Osteocyte (in vitro differentiated cells): ENCODE data around the gene FBXL7. TPM values are rescaled to one million over a fixed set of nuclear protein-coding genes. Genes with fewer than 3 reads are reported as not detected.

Source experiments
- DNase-seq: peaks from one replicate; pipeline ENCODE4 v3.0.0; 2021; ENCODE audit warnings: mixed read lengths; ENCODE audit not compliant: unreplicated experiment; ENCODE audit errors: extremely low spot score
- H3K27ac Mint-ChIP-seq: one replicate; pipeline ENCODE4 v1.8.0; 2021; ENCODE audit warnings: mild to moderate bottlenecking, mixed read lengths; ENCODE audit not compliant: unreplicated experiment
- H3K27me3 Mint-ChIP-seq: one replicate; pipeline ENCODE4 v1.8.0; 2021; ENCODE audit warnings: mixed read lengths; ENCODE audit not compliant: unreplicated experiment
- H3K36me3 Mint-ChIP-seq: one replicate; pipeline ENCODE4 v1.8.0; 2021; ENCODE audit warnings: mixed read lengths; ENCODE audit not compliant: unreplicated experiment
- H3K4me1 Mint-ChIP-seq: one replicate; pipeline ENCODE4 v1.8.0; 2021; ENCODE audit warnings: mixed read lengths; ENCODE audit not compliant: unreplicated experiment
- H3K4me3 Mint-ChIP-seq: one replicate; pipeline ENCODE4 v1.8.0; 2021; ENCODE audit warnings: mild to moderate bottlenecking, moderate library complexity, mixed read lengths; ENCODE audit not compliant: unreplicated experiment
- H3K9me3 Mint-ChIP-seq: one replicate; pipeline ENCODE4 v1.8.0; 2021; ENCODE audit warnings: mixed read lengths; ENCODE audit not compliant: unreplicated experiment
- CTCF ChIP-seq: fragments of 200-600 bp; sonication (generic); IDR thresholded peaks from 2 replicates; pipeline ENCODE4 v1.5.0; 2021; ENCODE audit warnings: antibody characterized with exemption, mild to moderate bottlenecking, moderate library complexity
- total RNA-seq: library from RNA; stranded (reverse); gene quantifications from 2 replicates; pipeline ENCODE4 v1.2.1, GENCODE V29; 2021

FBXL7 gene
- total RNA-seq, 1 donor from 2014 or later, result 28.4 TPM

GRCh38 chr5:15574806-15575325 is 74.9 kb downstream of the FBXL7 start:
- no peaks in the 10 kb centered on the region for H3K27me3 Mint-ChIP-seq
- no peak for DNase-seq
- peaks cover 41% of the 10 kb centered on the region for H3K4me1 Mint-ChIP-seq
- H3K36me3 Mint-ChIP-seq, result no peaks in the 10 kb centered on the region
- no peaks in the 10 kb centered on the region for H3K9me3 Mint-ChIP-seq
- no peak for TF ChIP-seq CTCF
- no peak overlapping the region for H3K4me3 Mint-ChIP-seq
- H3K27ac Mint-ChIP-seq, result peak overlapping the region; percentile 70

DNA sequence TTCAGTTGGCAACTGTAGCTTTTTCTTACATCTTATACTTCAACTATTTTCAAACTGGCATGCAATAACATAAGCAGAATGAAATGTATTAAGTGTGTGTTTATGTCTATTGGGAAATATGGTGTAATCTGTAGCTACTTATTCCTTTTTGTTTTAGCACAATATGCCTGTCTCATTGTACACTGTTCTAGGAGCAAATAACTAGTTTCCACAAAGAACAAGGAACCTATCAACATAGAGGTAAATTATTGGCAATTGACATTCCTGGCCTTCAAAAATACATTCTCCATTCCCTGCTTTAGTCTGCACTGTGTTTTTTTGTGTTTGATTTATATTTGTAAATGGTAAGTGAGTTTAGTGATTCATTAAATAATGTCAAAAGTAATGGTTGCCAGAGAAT is 75.7 kb downstream of the FBXL7 start:
- Mint-ChIP-seq H3K27me3 (no peaks in the 10 kb centered on the region), H3K4me1 (peaks cover 41% of the 10 kb centered on the region)
- DNase-seq, result no peak

DNA sequence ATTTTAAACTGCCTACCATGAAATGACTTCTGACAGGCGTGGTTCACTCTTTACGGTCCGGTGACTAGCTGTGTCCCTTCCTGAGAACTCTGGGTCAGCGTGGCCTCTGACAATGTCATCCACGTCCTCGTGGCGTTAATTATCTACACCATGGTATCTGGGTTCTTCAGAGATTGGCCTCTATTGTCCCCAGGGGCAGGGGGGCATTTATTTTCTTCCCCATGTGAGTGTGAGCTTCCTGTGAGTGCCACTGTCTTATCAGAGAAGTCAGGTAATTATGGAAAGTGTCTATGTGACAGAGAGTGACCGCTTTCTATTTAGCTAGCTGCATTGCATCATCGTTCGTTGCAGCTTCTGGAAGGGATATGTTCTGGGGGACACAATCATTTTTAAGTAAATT is 77.2 kb downstream of the FBXL7 start:
- Mint-ChIP-seq H3K36me3 (no peaks in the 10 kb centered on the region), H3K4me3 (no peak overlapping the region), H3K4me1 (peaks cover 41% of the 10 kb centered on the region)

More for the DNA sequence above, 75.7 kb downstream of the FBXL7 start:
- H3K9me3 Mint-ChIP-seq, result no peaks in the 10 kb centered on the region
- H3K36me3 Mint-ChIP-seq, result no peaks in the 10 kb centered on the region
- peak overlapping the region; percentile 14 for H3K4me3 Mint-ChIP-seq
- peak overlapping the region; percentile 70 for H3K27ac Mint-ChIP-seq
- TF ChIP-seq CTCF, result no peak

GRCh38 chr5:15577831-15578230 is 77.9 kb downstream of the FBXL7 start:
- Mint-ChIP-seq H3K27ac (no peak overlapping the region), H3K27me3 (no peaks in the 10 kb centered on the region), H3K9me3 (no peaks in the 10 kb centered on the region), H3K36me3 (peaks cover 4% of the 10 kb centered on the region), H3K4me1 (peaks cover 41% of the 10 kb centered on the region), H3K4me3 (no peak overlapping the region)
- no peak for DNase-seq
- TF ChIP-seq CTCF, result no peak

More for the DNA sequence above, 77.2 kb downstream of the FBXL7 start:
- no peak for TF ChIP-seq CTCF
- Mint-ChIP-seq H3K27me3 (no peaks in the 10 kb centered on the region), H3K27ac (no peak overlapping the region), H3K9me3 (no peaks in the 10 kb centered on the region)
- DNase-seq, result no peak

GRCh38 chr5:15579193-15579990 is 79.4 kb downstream of the FBXL7 start:
- Mint-ChIP-seq H3K4me3 (no peak overlapping the region), H3K4me1 (peaks cover 38% of the 10 kb centered on the region), H3K27ac (no peak overlapping the region), H3K36me3 (peaks cover 14% of the 10 kb centered on the region), H3K9me3 (peaks cover 3% of the 10 kb centered on the region), H3K27me3 (no peaks in the 10 kb centered on the region)
- DNase-seq, result no peak
- TF ChIP-seq CTCF, result no peak
